H1 (cell line): ENCODE results near the gene LRCH1. TPM values are rescaled to one million over a fixed set of nuclear protein-coding genes. Genes with fewer than 3 reads are reported as not detected.

Source experiments
- CTCF ChIA-PET: fragments of 300-600 bp; sonication (Branson Sonifier 250); formaldehyde crosslinking; loops from one replicate; lab custom pipeline; 2021; ENCODE audit not compliant: partially characterized antibody; lab: Charles Lee
- POLR2A ChIA-PET: fragments of 300-600 bp; sonication (Branson Sonifier 250); formaldehyde crosslinking; loops from one replicate; lab custom pipeline; 2021; ENCODE audit warnings: inconsistent platforms; ENCODE audit not compliant: partially characterized antibody; lab: Charles Lee
- DNase-seq, 2 experiments: peaks; one replicate each; pipeline versions ENCODE4 v3.0.0 to v3.0.0-alpha.2; 2010 to 2022; ENCODE audit warnings: low spot score in 2 of 2, low read depth in 1 of 2, mixed read lengths in 1 of 2
- FAIRE-seq: peaks from 2 replicates; lab custom pipeline; 2011; peaks lifted over from hg19 to GRCh38; lab: Jason Lieb, UNC
- H2AFZ ChIP-seq: 2 replicates; pipeline ENCODE4 v1.8.1; 2012; ENCODE audit warnings: low read length, inconsistent platforms
- H2AK5ac ChIP-seq: 2 replicates; pipeline ENCODE4 v1.6.1; 2013; ENCODE audit warnings: low read depth, low read length
- H2BK120ac ChIP-seq: replicated peaks from 2 replicates; pipeline ENCODE3; 2013; ENCODE audit warnings: low read depth, low read length, inconsistent platforms
- H2BK12ac ChIP-seq: 2 replicates; pipeline ENCODE4 v1.6.1; 2013; ENCODE audit warnings: low read depth, low read length
- H2BK15ac ChIP-seq: 2 replicates; pipeline ENCODE4 v1.6.1; 2013; ENCODE audit warnings: low read length
- H2BK20ac ChIP-seq: 2 replicates; pipeline ENCODE4 v1.6.1; 2013; ENCODE audit warnings: low read length
- H2BK5ac ChIP-seq: 2 replicates; pipeline ENCODE4 v1.6.1; 2013; ENCODE audit warnings: low read depth, low read length
- H3K14ac ChIP-seq: 2 replicates; pipeline ENCODE4 v1.6.1; 2013; ENCODE audit warnings: inconsistent platforms; ENCODE audit not compliant: insufficient read length
- H3K18ac ChIP-seq: 2 replicates; pipeline ENCODE4 v1.6.1; 2013; ENCODE audit warnings: low read length; ENCODE audit errors: extremely low read depth
- H3K23ac ChIP-seq: 2 replicates; pipeline ENCODE4 v1.6.1; 2013; ENCODE audit warnings: inconsistent platforms; ENCODE audit not compliant: insufficient read length
- H3K23me2 ChIP-seq: 2 replicates; pipeline ENCODE4 v1.6.1; 2013; ENCODE audit warnings: low read depth, low read length
- H3K27ac ChIP-seq: 2 replicates; pipeline ENCODE4 v1.6.1; 2011; ENCODE audit warnings: low read depth, low read length, inconsistent platforms
- H3K27me3 ChIP-seq, 4 experiments: replicated peaks in 1 of 4; 1 replicate in 1 of 4; 2 replicates in 3 of 4; pipeline versions ENCODE4 v1.6.1 to v1.8.1; 2011 to 2013; ENCODE audit warnings: low read length in 3 of 4, mild to moderate bottlenecking in 3 of 4, inconsistent platforms in 2 of 4, mixed read lengths in 2 of 4, moderate library complexity in 1 of 4; ENCODE audit not compliant: control insufficient read depth in 3 of 4, insufficient read depth in 3 of 4; ENCODE audit errors: extremely low read depth in 1 of 4
- H3K36me3 ChIP-seq, 4 experiments: 2 replicates each; pipeline versions ENCODE4 v1.6.1 to v1.8.1; 2011 to 2013; ENCODE audit warnings: mild to moderate bottlenecking in 4 of 4, low read length in 3 of 4, moderate library complexity in 2 of 4, control low read depth in 1 of 4, inconsistent platforms in 1 of 4; ENCODE audit not compliant: insufficient read depth in 4 of 4, control insufficient read depth in 2 of 4
- H3K4ac ChIP-seq: replicated peaks from 2 replicates; pipeline ENCODE3; 2013; ENCODE audit warnings: low read length, low read depth, mixed read lengths, inconsistent platforms; ENCODE audit not compliant: insufficient read length
- H3K4me1 ChIP-seq, 4 experiments: replicated peaks in 1 of 4; 1 replicate in 1 of 4; 2 replicates in 3 of 4; pipeline versions ENCODE4 v1.6.1 to v1.8.1; 2011 to 2013; ENCODE audit warnings: low read length in 3 of 4, inconsistent platforms in 2 of 4, mixed read lengths in 1 of 4; ENCODE audit not compliant: insufficient read depth in 4 of 4, control insufficient read depth in 3 of 4
- H3K4me2 ChIP-seq, 2 experiments: 2 replicates each; pipeline versions ENCODE4 v1.6.1 to v1.8.1; 2011 to 2013; ENCODE audit warnings: low read depth in 2 of 2, low read length in 2 of 2, control low read depth in 1 of 2, inconsistent platforms in 1 of 2, mild to moderate bottlenecking in 1 of 2; ENCODE audit not compliant: insufficient read depth in 1 of 2
- H3K4me3 ChIP-seq, 4 experiments: fragments of 200-600, 300-600 bp in 1 of 4; sonication (generic), shearing (Covaris generic), sonication (Bioruptor Twin) in 1 of 4; 2 replicates each; pipeline versions ENCODE4 v1.5.1 to v1.8.1; 2011 to 2016; ENCODE audit warnings: low read length in 4 of 4, low read depth in 3 of 4, control low read depth in 2 of 4, inconsistent platforms in 2 of 4, mild to moderate bottlenecking in 2 of 4, mixed read lengths in 1 of 4, moderate library complexity in 1 of 4; ENCODE audit not compliant: insufficient read depth in 2 of 4; ENCODE audit errors: extremely low read depth in 1 of 4
- H3K56ac ChIP-seq: replicated peaks from 2 replicates; pipeline ENCODE3; 2013; ENCODE audit warnings: low read depth, mild to moderate bottlenecking, mixed read lengths, low read length, inconsistent platforms; ENCODE audit not compliant: insufficient read length
- H3K79me1 ChIP-seq: 2 replicates; pipeline ENCODE4 v1.6.1; 2013; ENCODE audit warnings: low read depth, low read length, control low read depth
- H3K79me2 ChIP-seq, 2 experiments: 2 replicates each; pipeline versions ENCODE4 v1.6.1 to v1.8.1; 2012 to 2013; ENCODE audit warnings: low read length in 2 of 2, mild to moderate bottlenecking in 2 of 2, inconsistent platforms in 1 of 2; ENCODE audit not compliant: insufficient read depth in 2 of 2, control insufficient read depth in 1 of 2
- H3K9ac ChIP-seq, 4 experiments: replicated peaks in 1 of 4; 1 replicate in 1 of 4; 2 replicates in 3 of 4; pipeline versions ENCODE4 v1.6.1 to v1.8.1; 2011 to 2013; ENCODE audit warnings: low read depth in 3 of 4, low read length in 3 of 4, control low read depth in 2 of 4, mild to moderate bottlenecking in 2 of 4, moderate library complexity in 2 of 4, inconsistent platforms in 1 of 4; ENCODE audit errors: extremely low read depth in 1 of 4
- H3K9me3 ChIP-seq, 2 experiments: 2 replicates each; pipeline versions ENCODE4 v1.6.1 to v1.8.1; 2012 to 2013; ENCODE audit warnings: mild to moderate bottlenecking in 2 of 2, moderate library complexity in 2 of 2, control low read depth in 1 of 2, inconsistent platforms in 1 of 2, low read depth in 1 of 2, low read length in 1 of 2, mixed read lengths in 1 of 2; ENCODE audit not compliant: insufficient read depth in 2 of 2
- H4K20me1 ChIP-seq, 2 experiments: replicated peaks in 1 of 2; 2 replicates each; pipeline versions ENCODE3 to v1.8.1; 2011 to 2013; ENCODE audit warnings: inconsistent platforms in 2 of 2, low read length in 2 of 2, mild to moderate bottlenecking in 1 of 2; ENCODE audit not compliant: insufficient read depth in 2 of 2, control insufficient read depth in 1 of 2
- H4K5ac ChIP-seq: 2 replicates; pipeline ENCODE4 v1.6.1; 2013; ENCODE audit warnings: low read length, low read depth, mixed read lengths, inconsistent platforms; ENCODE audit not compliant: insufficient read length
- H4K8ac ChIP-seq: 2 replicates; pipeline ENCODE4 v1.8.0; 2013; ENCODE audit warnings: mild to moderate bottlenecking, moderate library complexity, low read length, inconsistent platforms; ENCODE audit not compliant: insufficient read depth; ENCODE audit errors: extremely low read depth
- H4K91ac ChIP-seq: replicated peaks from 2 replicates; pipeline ENCODE3; 2013; ENCODE audit warnings: low read length, mixed read lengths, inconsistent platforms; ENCODE audit not compliant: insufficient read length
- ASH2L ChIP-seq: fragments of 200-600, 300-600 bp; sonication (generic); IDR thresholded peaks from one replicate; pipeline ENCODE4 v1.7.1; 2017; ENCODE audit warnings: low read length
- EP300 ChIP-seq, 2 experiments: IDR thresholded peaks; 1 replicate in 1 of 2; 2 replicates in 1 of 2; pipeline ENCODE4 v1.6.1; 2011 to 2012; ENCODE audit warnings: low read depth in 2 of 2, low read length in 2 of 2, mild to moderate bottlenecking in 2 of 2, borderline replicate concordance in 1 of 2, inconsistent platforms in 1 of 2, moderate library complexity in 1 of 2
- HDAC2 ChIP-seq, 2 experiments: fragments of 300-600 bp in 1 of 2; sonication (generic) in 1 of 2; IDR thresholded peaks; 2 replicates each; pipeline ENCODE4 v1.6.1; 2011 to 2012; ENCODE audit warnings: low read depth in 2 of 2, low read length in 2 of 2, mild to moderate bottlenecking in 2 of 2, moderate library complexity in 2 of 2, borderline replicate concordance in 1 of 2, inconsistent platforms in 1 of 2
- MAFK ChIP-seq: IDR thresholded peaks from 2 replicates; pipeline ENCODE4 v1.6.1; 2012; ENCODE audit warnings: low read depth, mild to moderate bottlenecking, improper control_type of control experiment, low read length
- NANOG ChIP-seq: IDR thresholded peaks from 2 replicates; pipeline ENCODE4 v1.6.1; 2011; ENCODE audit warnings: low read length, low read depth, mild to moderate bottlenecking, inconsistent platforms; ENCODE audit not compliant: insufficient read depth, poor library complexity, severe bottlenecking
- POLR2A ChIP-seq, 2 experiments: IDR thresholded peaks; 1 replicate in 1 of 2; 2 replicates in 1 of 2; pipeline ENCODE4 v1.6.1; 2011; ENCODE audit warnings: low read depth in 2 of 2, low read length in 2 of 2, mild to moderate bottlenecking in 2 of 2; ENCODE audit errors: control extremely low read depth in 1 of 2
- RAD21 ChIP-seq, 2 experiments: IDR thresholded peaks in 1 of 2; conservative IDR thresholded peaks in 1 of 2; 2 replicates each; pipeline ENCODE4 v1.6.1; 2011; ENCODE audit warnings: low read depth in 2 of 2, low read length in 2 of 2, improper control_type of control experiment in 1 of 2, inconsistent platforms in 1 of 2, mild to moderate bottlenecking in 1 of 2, moderate library complexity in 1 of 2
- RBBP5 ChIP-seq: IDR thresholded peaks from 2 replicates; pipeline ENCODE4 v1.7.1; 2012; ENCODE audit warnings: low read depth, mild to moderate bottlenecking, inconsistent platforms, low read length, moderate library complexity, borderline replicate concordance
- SIX5 ChIP-seq: IDR thresholded peaks from 2 replicates; pipeline ENCODE4 v1.6.1; 2011; ENCODE audit warnings: mild to moderate bottlenecking, low read depth, low read length
- SP1 ChIP-seq: IDR thresholded peaks from 2 replicates; pipeline ENCODE4 v1.6.1; 2011; ENCODE audit warnings: low read depth, low read length
- TEAD4 ChIP-seq: IDR thresholded peaks from 2 replicates; pipeline ENCODE4 v1.6.1; 2012; ENCODE audit warnings: low read depth, low read length, inconsistent platforms, mixed read lengths
- WGBS, 2 experiments: shearing (Covaris generic) in 1 of 2; methylation state at CpG; one replicate each; pipeline versions ENCODE4 v1.1.6 to v1.1.7; 2013 to 2015; ENCODE audit warnings: low lambda C conversion rate in 2 of 2, mixed read lengths in 2 of 2, inconsistent platforms in 1 of 2, low coverage in 1 of 2, missing lambda C conversion rate in 1 of 2; ENCODE audit not compliant: insufficient replicate concordance in 2 of 2, insufficient coverage in 1 of 2, insufficient read length in 1 of 2; ENCODE audit errors: extremely low coverage in 1 of 2, missing lambda C conversion rate in 1 of 2; 5-methylcytosine and 5-hydroxymethylcytosine counted together
- polyA plus RNA-seq, 7 experiments: library from polyadenylated mRNA; depleted of rRNA in 3 of 7; stranded (reverse) in 5 of 7; unstranded in 2 of 7; fragments of >200 nt in 5 of 7; fragments of 200-250 nt in 2 of 7; gene quantifications; 1 replicate in 5 of 7; 2 replicates in 1 of 7; 4 replicates in 1 of 7; pipeline versions ENCODE4 v1.2.1 to v1.2.3, GENCODE V29; 2011 to 2013; ENCODE audit warnings: missing spikeins in 2 of 7, mixed read lengths in 2 of 7
- total RNA-seq: library from RNA; stranded (reverse); fragmentation: NEBNext Ultra II Directional; extraction: Animal tissue kit (Norgen Biotek cat#: 25700); gene quantifications from 2 replicates; pipeline ENCODE4 v1.2.1, GENCODE V29; 2021

Gene LRCH1
- total and polyA plus RNA-seq, 2 of the 8 experiments (the other 6 are each of a cell fraction or from before 2014, with no cell fraction given), result 3.0 to 10.1 TPM

- Histone ChIP-seq H2BK12ac (no peak overlapping the region), H3K18ac (no peak overlapping the region), H4K91ac (no peak overlapping the region), H3K4me3 (no peak overlapping the region), H3K56ac (no peak overlapping the region), H3K9ac (no peak overlapping the region), H3K23me2 (no peaks in the 10 kb centered on the region; the same call in 1 of the 2 replicates), H3K27me3 (no peaks in the 10 kb centered on the region), H2BK5ac (no peak overlapping the region), H3K4me1 (no peaks in the 10 kb centered on the region), H2BK20ac (no peak overlapping the region), H3K36me3 (no peaks in the 10 kb centered on the region), H4K5ac (no peak overlapping the region), H4K8ac (no peak overlapping the region), H3K14ac (no peak overlapping the region), H4K20me1 (peaks cover 0 to 3% of the 10 kb centered on the region in 2 experiments), H3K79me1 (no peaks in the 10 kb centered on the region; the same call in none of the 2 replicates), H3K27ac (no peak overlapping the region), H3K4ac (no peak overlapping the region), H3K4me2 (no peak overlapping the region), H3K9me3 (no peaks in the 10 kb centered on the region), H2BK15ac (no peak overlapping the region), H3K79me2 (peaks cover 0 to 3% of the 10 kb centered on the region in 2 experiments; a peak in 1 of 4 replicates), H2AFZ (no peak overlapping the region), H2BK120ac (no peak overlapping the region), H2AK5ac (no peak overlapping the region), H3K23ac (no peak overlapping the region)
- ChIA-PET POLR2A (no interaction called here), CTCF (interaction anchor here (0.6 to 1.2 kb wide), 4 partner anchors 22 to 151 kb away, joined by 3 to 5 read pairs (median 4); no protein-coding TSS in a partner anchor)
- FAIRE-seq, result no peak
- DNase-seq, result no peak
- 90% methylated on average over 10 of the region's 10 CpGs; no CpG with 5 or more reads in 1 of the 2 experiments for WGBS, 2 experiments
- TF ChIP-seq POLR2A (IDR thresholded peaks at IDR 0.05; ENCODE audit: control extremely low read depth in 1 of 2, low read depth in 2 of 2, low read length in 2 of 2), result no peak
- no peak for TF ChIP-seq MAFK
- TF ChIP-seq RAD21 (IDR thresholded peaks at IDR 0.05 in 1 of 2, conservative IDR thresholded peaks at IDR 0.05 in 1 of 2; ENCODE audit: low read depth in 2 of 2, low read length in 2 of 2), result no peak
- no peak for TF ChIP-seq NANOG
- no peak for TF ChIP-seq ASH2L
- no peak for TF ChIP-seq SP1
- no peak for TF ChIP-seq TEAD4
- TF ChIP-seq SIX5, result no peak
- no peak for TF ChIP-seq EP300 (IDR thresholded peaks at IDR 0.05; ENCODE audit: borderline replicate concordance in 1 of 2, low read depth in 2 of 2, low read length in 2 of 2)
- no peak for TF ChIP-seq RBBP5
- no peak for TF ChIP-seq HDAC2 (IDR thresholded peaks at IDR 0.05; ENCODE audit: borderline replicate concordance in 1 of 2, low read depth in 2 of 2, low read length in 2 of 2)
These were observed 25.0 kb downstream of the LRCH1 start for GRCh38 chr13:46577696-46578589.
